OCI-LY3 (cell line): ENCODE measurements around the gene TPPP2.
A peak's percentile ranks its signal among the peaks of the same experiment; 100 is the strongest.

ENCODE experiments used
- H2AFZ ChIP-seq: fragments of 200-600, 300-600 bp; shearing (Covaris generic); 2 replicates; pipeline ENCODE4 v1.6.0; 2014; ENCODE audit warnings: antibody characterized with exemption, low read depth, low read length
- H3K27ac ChIP-seq: fragments of 200-600, 300-600 bp; sonication (generic); 2 replicates; pipeline ENCODE4 v1.5.1; 2014; ENCODE audit warnings: mild to moderate bottlenecking, low read length, moderate library complexity, mixed read lengths
- H3K27me3 ChIP-seq: fragments of 200-600, 300-600 bp; sonication (generic); 2 replicates; pipeline ENCODE4 v1.6.1; 2014; ENCODE audit warnings: low read depth, low read length, mixed read lengths
- H3K36me3 ChIP-seq: fragments of 200-600, 300-600 bp; sonication (generic); replicated peaks from 2 replicates; pipeline ENCODE3; 2014; ENCODE audit warnings: low read depth, low read length, mixed read lengths
- H3K4me1 ChIP-seq: fragments of 300-600, 200-600 bp; sonication (generic); 2 replicates; pipeline ENCODE4 v1.6.1; 2014; ENCODE audit warnings: low read length, mixed read lengths
- H3K4me2 ChIP-seq: fragments of 200-600, 300-600 bp; sonication (generic); 2 replicates; pipeline ENCODE4 v1.6.1; 2014; ENCODE audit warnings: low read length, mixed read lengths
- H3K4me3 ChIP-seq: fragments of 300-600, 200-600 bp; sonication (generic); 2 replicates; pipeline ENCODE4 v1.5.1; 2014; ENCODE audit warnings: antibody characterized with exemption, mild to moderate bottlenecking, low read length, moderate library complexity
- H3K79me2 ChIP-seq: fragments of 300-600, 200-600 bp; shearing (Covaris generic); 2 replicates; pipeline ENCODE4 v1.6.1; 2014; ENCODE audit warnings: mild to moderate bottlenecking, low read length, mixed read lengths
- H3K9ac ChIP-seq: fragments of 300-600, 200-600 bp; shearing (Covaris generic); 2 replicates; pipeline ENCODE4 v1.6.0; 2014; ENCODE audit warnings: mild to moderate bottlenecking, low read length, moderate library complexity
- H3K9me3 ChIP-seq: fragments of 200-600, 300-600 bp; shearing (Covaris generic); 2 replicates; pipeline ENCODE4 v1.6.1; 2014; ENCODE audit warnings: low read length, mixed read lengths; ENCODE audit not compliant: insufficient read depth
- H4K20me1 ChIP-seq: fragments of 200-600, 300-600 bp; sonication (generic); 2 replicates; pipeline ENCODE4 v1.6.1; 2016; ENCODE audit warnings: low read length, mixed read lengths; ENCODE audit not compliant: insufficient read depth
- CTCF ChIP-seq: fragments of 200-600, 300-600 bp; sonication (generic); IDR thresholded peaks from 2 replicates; pipeline ENCODE4 v1.5.1; 2014; ENCODE audit warnings: antibody characterized with exemption, low read length, low read depth
- EZH2phosphoT487 ChIP-seq: fragments of 200-600 bp; shearing (Covaris generic); IDR thresholded peaks from 2 replicates; pipeline ENCODE4 v1.6.1; 2018; ENCODE audit warnings: antibody characterized with exemption, mixed run types, low read depth

The TPPP2 gene

GRCh38 chr14:21060614-21061346 lies 30.8 kb downstream of the TPPP2 start:
- no peak overlapping the region for H3K9ac ChIP-seq
- H4K20me1 ChIP-seq: no peaks in the 10 kb centered on the region
- H3K9me3 ChIP-seq: no peaks in the 10 kb centered on the region
- no peaks in the 10 kb centered on the region for H3K36me3 ChIP-seq
- no peak overlapping the region for H3K4me2 ChIP-seq
- no peak overlapping the region for H3K4me3 ChIP-seq
- no peak for TF ChIP-seq EZH2phosphoT487
- no peak for TF ChIP-seq CTCF
- no peaks in the 10 kb centered on the region for H3K79me2 ChIP-seq
- no peaks in the 10 kb centered on the region for H3K4me1 ChIP-seq
- H2AFZ ChIP-seq: no peak overlapping the region
- no peak overlapping the region for H3K27ac ChIP-seq
- H3K27me3 ChIP-seq: peaks cover 55% of the 10 kb centered on the region

DNA sequence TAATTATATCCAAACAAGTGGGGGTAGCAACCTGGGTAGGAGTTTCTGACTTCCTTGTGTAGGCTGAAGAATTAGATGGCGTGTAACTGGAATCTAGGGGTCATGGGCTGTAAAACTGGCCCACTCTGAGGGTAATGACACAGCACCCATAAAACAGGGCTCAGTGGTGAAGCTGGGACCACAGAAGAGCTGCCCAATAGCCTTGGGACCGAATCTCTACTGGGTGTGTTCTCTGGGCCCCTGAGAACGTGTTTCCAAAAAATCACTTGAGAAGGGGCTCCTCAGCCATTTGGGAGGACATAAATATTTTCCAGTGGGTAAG lies 31.3 kb downstream of the TPPP2 start:
- no peak overlapping the region for H3K9ac ChIP-seq
- no peak overlapping the region for H3K4me2 ChIP-seq
- no peaks in the 10 kb centered on the region for H4K20me1 ChIP-seq
- no peak overlapping the region for H3K27ac ChIP-seq
- no peaks in the 10 kb centered on the region for H3K79me2 ChIP-seq
- no peak overlapping the region for H3K4me3 ChIP-seq
- no peak overlapping the region for H2AFZ ChIP-seq
- no peak for TF ChIP-seq EZH2phosphoT487
- no peak for TF ChIP-seq CTCF
- no peaks in the 10 kb centered on the region for H3K9me3 ChIP-seq
- H3K27me3 ChIP-seq: peaks cover 58% of the 10 kb centered on the region
- H3K4me1 ChIP-seq: no peaks in the 10 kb centered on the region
- H3K36me3 ChIP-seq: no peaks in the 10 kb centered on the region

- no peak overlapping the region for H2AFZ ChIP-seq
- no peaks in the 10 kb centered on the region for H4K20me1 ChIP-seq
- no peak overlapping the region for H3K4me3 ChIP-seq
- no peak overlapping the region for H3K27ac ChIP-seq
- no peak overlapping the region for H3K9ac ChIP-seq
- H3K4me1 ChIP-seq: peaks cover 13% of the 10 kb centered on the region
- H3K36me3 ChIP-seq: no peaks in the 10 kb centered on the region
- H3K79me2 ChIP-seq: no peaks in the 10 kb centered on the region
- peaks cover 72% of the 10 kb centered on the region for H3K27me3 ChIP-seq
- no peak overlapping the region for H3K4me2 ChIP-seq
- TF ChIP-seq EZH2phosphoT487: no peak
- TF ChIP-seq CTCF: no peak
- H3K9me3 ChIP-seq: no peaks in the 10 kb centered on the region
Measured at GRCh38 chr14:21063479-21063878, 33.5 kb downstream of the TPPP2 start.

- no peak overlapping the region for H2AFZ ChIP-seq
- H3K4me2 ChIP-seq: peak overlapping the region; percentile 22; the same call in 1 of the 2 replicates
- no peak overlapping the region for H3K4me3 ChIP-seq
- H3K4me1 ChIP-seq: peaks cover 30% of the 10 kb centered on the region
- no peaks in the 10 kb centered on the region for H4K20me1 ChIP-seq
- H3K9ac ChIP-seq: no peak overlapping the region
- H3K36me3 ChIP-seq: no peaks in the 10 kb centered on the region
- no peaks in the 10 kb centered on the region for H3K9me3 ChIP-seq
- no peak overlapping the region for H3K27ac ChIP-seq
- no peaks in the 10 kb centered on the region for H3K79me2 ChIP-seq
- no peak for TF ChIP-seq EZH2phosphoT487
- TF ChIP-seq CTCF: peak; percentile 68
- peaks cover 64% of the 10 kb centered on the region for H3K27me3 ChIP-seq
Measured at GRCh38 chr14:21066882-21067502, 37.0 kb downstream of the TPPP2 start.
